NCI-H2171 (cell line): ENCODE data around the gene MYBBP1A.
"Not testable (repeated sequence)": the region's sequence is repeated elsewhere in the genome, so short reads cannot be mapped to it uniquely, and the experiment has no call there.

Experiments used
- DNase-seq: peaks from one replicate; lab custom pipeline; 2025; lab: John Stamatoyannopoulos, UW

MYBBP1A gene

DNA sequence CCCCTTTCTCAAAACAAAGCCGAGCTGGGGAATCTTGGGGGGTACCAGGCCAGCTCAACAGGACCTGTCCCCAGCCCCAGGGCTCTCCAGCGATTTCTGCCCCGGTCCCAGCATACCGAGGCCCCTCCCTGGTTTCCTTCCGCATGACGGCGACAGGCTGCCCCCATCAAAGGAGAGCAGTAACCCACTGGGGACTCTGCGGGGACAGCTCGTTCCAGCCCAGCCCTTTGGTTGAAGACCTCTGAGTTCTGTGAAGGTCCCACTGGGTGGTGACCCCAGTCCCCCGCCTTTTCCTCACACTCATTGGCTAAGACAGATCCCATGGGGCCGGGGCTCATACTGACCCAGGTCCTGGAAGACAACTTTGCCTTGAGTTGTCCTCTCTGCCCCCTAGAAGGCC lies 33.2 kb upstream of the MYBBP1A start:
- no peak for DNase-seq

GRCh38 chr17:4587803-4588202 lies 32.6 kb upstream of the MYBBP1A start:
- DNase-seq = no peak

DNA sequence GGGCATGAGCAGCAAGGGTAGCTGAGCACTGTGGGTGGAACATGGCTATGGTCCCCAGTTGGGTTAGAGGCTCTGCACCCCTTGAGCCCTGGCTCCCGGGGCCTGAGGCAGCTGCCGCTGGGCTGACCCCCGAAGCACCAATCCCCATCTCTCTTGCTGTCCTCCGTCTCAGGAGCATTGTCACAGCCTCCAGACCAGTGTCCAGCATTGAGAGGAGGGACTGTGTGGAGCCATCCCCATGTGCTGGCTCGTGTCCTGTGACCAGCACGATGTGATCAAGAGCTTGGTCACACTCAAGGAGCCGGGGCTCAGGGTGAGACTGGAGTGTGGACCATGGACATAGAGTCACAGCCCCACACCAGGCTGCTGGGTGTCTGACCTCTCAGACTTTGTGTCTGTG lies 32.0 kb upstream of the MYBBP1A start:
- DNase-seq = no peak

GRCh38 chr17:4586043-4586442 lies 30.9 kb upstream of the MYBBP1A start:
- DNase-seq = no peak

DNA sequence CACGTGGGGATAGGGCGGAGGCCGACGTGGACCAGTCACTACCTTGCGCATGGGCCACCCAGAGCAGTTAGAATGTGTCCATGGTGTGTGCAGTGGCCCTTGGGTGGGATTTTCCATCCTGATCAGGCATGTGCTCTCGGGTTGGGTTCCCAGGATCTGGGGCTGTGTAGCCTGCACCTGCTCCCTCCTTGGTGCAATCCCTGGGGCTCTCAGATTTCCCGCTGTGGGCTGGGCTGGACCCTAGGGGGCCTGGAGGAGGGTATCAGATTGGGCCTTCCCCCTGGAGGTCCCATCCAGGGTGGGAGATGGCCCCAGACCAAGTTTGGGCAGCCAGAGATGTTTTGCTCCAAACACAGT lies 30.4 kb upstream of the MYBBP1A start:
- DNase-seq = no peak

- no peak for DNase-seq
Observed at GRCh38 chr17:4584917-4585637, 29.9 kb upstream of the MYBBP1A start.

GRCh38 chr17:4584101-4584916 lies 29.1 kb upstream of the MYBBP1A start, which contains the start of gene SMTNL2:
Gene SMTNL2 (plus strand): TSS chr17:4584529. CDS start chr17:4584606, 77 bp downstream.
- peak; percentile 55 for DNase-seq

GRCh38 chr17:4583782-4584100 lies 28.6 kb upstream of the MYBBP1A start:
- peak; percentile 53 for DNase-seq

GRCh38 chr17:4583206-4583605 lies 28.0 kb upstream of the MYBBP1A start:
- peak; percentile 70 for DNase-seq

GRCh38 chr17:4582691-4583090 lies 27.5 kb upstream of the MYBBP1A start:
- DNase-seq = no peak

GRCh38 chr17:4582101-4582501 lies 26.9 kb upstream of the MYBBP1A start:
- no peak for DNase-seq

DNA sequence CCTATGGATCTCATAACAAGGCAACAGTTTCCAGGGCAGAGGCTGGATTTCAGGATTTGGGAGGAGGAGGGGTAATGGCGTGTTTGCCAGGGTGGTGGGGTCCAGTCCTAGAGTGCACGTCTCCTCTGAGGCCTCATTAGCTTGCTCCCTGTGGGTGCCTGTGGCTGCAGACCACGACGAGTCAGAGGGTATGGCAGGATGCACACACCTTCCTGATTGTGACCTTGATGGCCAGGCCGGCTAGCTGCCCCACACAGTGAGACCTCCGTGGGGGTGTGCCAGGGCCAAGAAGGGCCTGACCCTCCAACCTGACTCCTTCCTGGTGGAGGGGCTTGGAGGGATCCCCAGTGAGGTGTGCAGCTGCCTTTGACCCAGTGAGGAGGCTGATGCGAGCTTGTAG lies 25.1 kb upstream of the MYBBP1A start:
- DNase-seq = no peak

DNA sequence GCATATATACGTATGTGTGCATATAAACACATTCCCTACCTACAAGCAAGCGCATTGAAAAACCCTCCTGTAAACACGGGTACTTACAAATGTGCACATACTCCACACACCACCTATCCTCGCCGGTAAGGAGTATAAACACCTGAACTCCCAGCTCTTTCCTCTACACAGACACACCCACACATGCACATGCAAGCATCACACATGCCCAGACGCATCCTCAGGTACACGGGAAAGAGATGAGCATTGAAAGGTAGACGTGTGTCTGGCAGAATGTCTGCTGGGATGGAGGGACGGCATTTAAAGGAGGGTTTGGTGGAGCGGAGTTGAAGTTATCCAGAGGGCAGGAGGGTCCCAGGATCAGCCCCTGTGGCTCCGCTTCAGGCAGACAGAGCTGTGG lies 24.5 kb upstream of the MYBBP1A start:
- no peak for DNase-seq

DNA sequence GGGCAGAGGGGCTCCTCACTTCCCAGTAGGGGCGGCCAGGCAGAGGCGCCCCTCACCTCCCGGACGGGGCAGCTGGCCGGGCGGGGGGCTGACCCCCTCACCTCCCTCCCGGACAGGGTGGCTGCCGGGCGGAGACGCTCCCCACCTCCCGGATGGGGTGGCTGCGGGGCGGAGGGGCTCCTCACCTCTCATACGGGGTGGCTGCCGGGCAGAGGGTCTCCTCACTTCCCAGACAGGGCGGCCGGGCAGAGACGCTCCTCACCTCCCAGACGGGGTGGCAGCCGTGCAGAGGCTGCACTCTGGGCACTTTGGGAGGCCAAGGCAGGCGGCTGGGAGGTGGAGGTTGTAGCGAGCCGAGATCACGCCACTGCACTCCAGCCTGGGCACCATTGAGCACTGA lies 23.2 kb upstream of the MYBBP1A start:
- DNase-seq = not testable (repeated sequence)

- DNase-seq = no peak
Observed at GRCh38 chr17:4577386-4577993, 22.3 kb upstream of the MYBBP1A start.

- DNase-seq = no peak
Observed at GRCh38 chr17:4576729-4577322, 21.6 kb upstream of the MYBBP1A start.

DNA sequence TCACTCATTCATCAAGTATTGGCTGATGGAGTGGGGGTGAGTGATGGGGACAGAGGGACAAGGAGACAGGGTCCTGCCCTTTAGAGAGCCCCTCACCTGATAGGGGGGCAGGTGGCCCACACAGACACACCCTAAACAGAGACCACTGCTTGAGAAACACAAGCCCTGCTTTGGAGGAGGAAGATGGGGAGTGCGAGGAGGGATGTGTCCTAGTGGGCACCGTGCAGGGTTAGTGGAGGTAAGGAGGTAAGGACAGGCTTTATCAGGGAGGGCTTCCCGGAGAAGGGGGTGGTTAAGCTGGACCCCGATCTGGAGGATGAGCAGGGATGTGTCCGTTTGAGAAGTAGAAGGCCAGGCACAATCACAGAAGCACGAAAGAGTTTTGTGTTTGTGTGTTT lies 21.0 kb upstream of the MYBBP1A start:
- no peak for DNase-seq

DNA sequence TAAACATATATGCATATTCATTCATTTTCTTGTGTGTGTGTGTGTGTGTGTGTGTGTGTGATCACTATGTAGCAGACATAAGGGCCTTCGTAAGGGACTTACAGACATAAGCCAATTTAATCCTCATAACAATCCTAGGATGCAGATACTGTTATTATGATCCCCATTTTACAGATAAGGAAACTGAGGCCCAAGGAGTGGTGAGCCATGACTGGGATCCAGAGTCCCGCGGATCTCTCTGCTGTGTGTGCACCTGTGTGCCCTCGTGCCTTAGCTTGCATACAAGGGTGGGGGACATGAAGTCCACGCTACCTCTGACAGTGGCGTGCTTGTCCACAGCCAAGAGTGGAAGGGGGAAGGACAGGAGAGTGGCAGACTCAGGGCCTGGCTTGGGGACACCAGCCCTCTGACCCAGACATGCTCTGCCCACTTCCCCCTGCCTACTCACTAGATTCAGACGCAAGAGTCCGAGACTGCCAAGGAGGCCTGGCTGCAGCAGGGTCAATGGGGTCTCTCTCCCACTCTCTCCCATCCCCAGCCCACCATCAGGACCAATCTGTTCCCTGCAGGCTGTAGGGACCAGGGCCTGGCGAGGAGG lies 19.4 kb upstream of the MYBBP1A start:
- DNase-seq = no peak

GRCh38 chr17:4573669-4574068 lies 18.5 kb upstream of the MYBBP1A start:
- no peak for DNase-seq

DNA sequence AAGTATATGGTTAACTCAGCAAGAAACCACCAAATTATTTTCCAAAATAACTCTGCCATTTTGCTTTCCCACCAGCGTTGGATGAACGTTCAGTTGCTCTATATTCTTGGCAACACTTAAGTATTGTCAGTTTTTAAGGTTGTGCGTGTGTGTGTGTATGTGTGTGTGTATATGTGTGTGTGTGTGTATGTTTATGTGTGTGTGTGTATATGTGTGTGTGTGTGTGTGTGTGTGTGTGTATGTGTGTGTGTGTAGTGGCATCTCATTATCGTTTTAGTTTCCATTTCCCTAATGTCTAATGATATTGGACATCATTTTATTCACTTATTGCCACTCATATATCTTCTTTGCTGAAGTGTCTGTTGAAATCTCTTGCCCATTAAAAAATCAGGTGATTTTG lies 17.9 kb upstream of the MYBBP1A start:
- no peak for DNase-seq

DNA sequence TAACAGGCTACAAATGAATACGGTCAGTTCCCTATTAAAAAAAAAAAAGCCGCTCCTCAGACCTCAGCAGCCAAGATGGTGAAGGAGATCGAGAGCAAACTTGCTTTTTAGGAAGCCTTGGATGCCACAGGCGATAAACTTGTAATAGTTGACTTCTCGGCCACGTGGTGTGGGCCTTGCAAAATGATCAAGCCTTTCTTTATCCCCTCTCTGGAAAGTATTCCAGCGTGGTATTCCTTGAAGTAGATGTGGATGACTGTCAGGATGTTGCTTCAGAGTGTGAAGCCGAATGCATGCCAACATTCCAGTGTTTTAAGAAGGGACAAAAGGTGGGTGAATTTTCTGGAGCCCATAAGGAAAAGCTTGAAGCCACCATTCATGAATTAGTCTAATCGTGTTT lies 16.9 kb upstream of the MYBBP1A start:
- DNase-seq = no peak

DNA sequence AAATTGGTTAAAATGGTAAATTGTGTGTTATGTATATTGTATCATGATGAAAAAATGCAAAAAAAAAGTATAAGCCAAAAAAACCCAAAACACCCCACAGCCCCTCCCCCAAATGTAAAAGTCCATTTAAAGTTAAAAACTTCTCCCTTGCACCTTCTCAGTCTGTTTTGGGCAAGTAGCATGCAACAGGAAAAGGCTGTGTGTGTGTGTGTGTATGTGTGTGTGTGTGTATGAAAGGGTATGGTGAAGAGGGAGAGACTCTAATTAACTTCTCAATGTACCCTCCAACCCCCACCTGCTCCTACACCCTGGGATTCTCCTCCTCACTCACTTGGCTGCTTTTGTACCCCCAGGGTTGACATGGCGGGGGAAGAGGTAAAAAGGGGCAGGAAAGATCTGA lies 14.4 kb upstream of the MYBBP1A start:
- no peak for DNase-seq
